HG02973 (cell line): Measurements from ENCODE around the gene CYP26A1.
A peak's percentile ranks its signal among the peaks of the same experiment; 100 is the strongest.
"Not testable (repeated sequence)": the region's sequence is repeated elsewhere in the genome, so short reads cannot be mapped to it uniquely, and the experiment has no call there.

Experiments
- ATAC-seq: cut with Tn5 transposase; IDR thresholded peaks from one replicate; pipeline ENCODE4 v1.9.1; 2021; ENCODE audit warnings: moderate library complexity; ENCODE audit not compliant: unreplicated experiment

Gene CYP26A1

GRCh38 chr10:93077860-93078337 is 4.2 kb downstream of the CYP26A1 start:
- ATAC-seq, result no peak

GRCh38 chr10:93079663-93080349 is 6.1 kb downstream of the CYP26A1 start:
- no peak for ATAC-seq

- no peak for ATAC-seq
Measured at GRCh38 chr10:93080350-93081046, 6.8 kb downstream of the CYP26A1 start.

- no peak for ATAC-seq
Measured at GRCh38 chr10:93081318-93081717, 7.6 kb downstream of the CYP26A1 start.

GRCh38 chr10:93081834-93082233 is 8.1 kb downstream of the CYP26A1 start:
- ATAC-seq, result no peak

- no peak for ATAC-seq
Measured at GRCh38 chr10:93083743-93084539, 10.2 kb downstream of the CYP26A1 start.

GRCh38 chr10:93085272-93085859 is 11.7 kb downstream of the CYP26A1 start:
- ATAC-seq, result no peak

- ATAC-seq, result no peak
Measured at GRCh38 chr10:93086289-93086688, 12.6 kb downstream of the CYP26A1 start.

- ATAC-seq, result no peak
Measured at GRCh38 chr10:93087846-93088245, 14.2 kb downstream of the CYP26A1 start.

- no peak for ATAC-seq
Measured at GRCh38 chr10:93088466-93088865, 14.8 kb downstream of the CYP26A1 start.

- no peak for ATAC-seq
Measured at GRCh38 chr10:93090619-93091018, 16.9 kb downstream of the CYP26A1 start.

- no peak for ATAC-seq
Measured at GRCh38 chr10:93091960-93092359, 18.3 kb downstream of the CYP26A1 start.

- no peak for ATAC-seq
Measured at GRCh38 chr10:93095225-93095624, 21.5 kb downstream of the CYP26A1 start.

- ATAC-seq, result no peak
Measured at GRCh38 chr10:93096901-93097300, 23.2 kb downstream of the CYP26A1 start.

- no peak for ATAC-seq
Measured at GRCh38 chr10:93097386-93097785, 23.7 kb downstream of the CYP26A1 start.

- ATAC-seq, result no peak
Measured at GRCh38 chr10:93098816-93099215, 25.1 kb downstream of the CYP26A1 start.

GRCh38 chr10:93099670-93100069 is 26.0 kb downstream of the CYP26A1 start:
- no peak for ATAC-seq

GRCh38 chr10:93101148-93101547 is 27.5 kb downstream of the CYP26A1 start:
- not testable (repeated sequence) for ATAC-seq

GRCh38 chr10:93103953-93104352 is 30.3 kb downstream of the CYP26A1 start:
- ATAC-seq, result no peak

GRCh38 chr10:93106631-93107072 is 33.0 kb downstream of the CYP26A1 start:
- no peak for ATAC-seq

- ATAC-seq, result peak; percentile 63
Measured at GRCh38 chr10:93110472-93111146, 36.9 kb downstream of the CYP26A1 start.
